Measurements from ENCODE around the gene HS3ST3B1. TPM values are rescaled to one million over a fixed set of nuclear protein-coding genes. Genes with fewer than 3 reads are reported as not detected.

The HS3ST3B1 gene
- total RNA-seq, 2 donors from 2014 or later = 2.7 to 4.8 TPM

GRCh38 chr17:14306596-14306995, 5.7 kb downstream of the HS3ST3B1 start:
- Histone ChIP-seq H3K4me3 (no peak overlapping the region), H3K4me1 (ENCODE audit: control insufficient read depth in 1 of 2, low read depth in 2 of 2) (peaks cover 16 to 35% of the 10 kb centered on the region in 2 donors), H3K9me3 (no peaks in the 10 kb centered on the region), H3K27ac (no peak overlapping the region), H3K27me3 (replicated peaks; ENCODE audit: insufficient read depth) (peaks cover 49% of the 10 kb centered on the region), H3K36me3 (no peaks in the 10 kb centered on the region)
- DNase-seq (ENCODE audit: low spot score) = no peak
- no peak for TF ChIP-seq CTCF (IDR thresholded peaks at IDR 0.05)
- ATAC-seq (ENCODE audit: insufficient number of reproducible peaks, low FRiP score, low read depth) = no peak

- peaks cover 49% of the 10 kb centered on the region for H3K27me3 ChIP-seq (replicated peaks; ENCODE audit: insufficient read depth)
- H3K9me3 ChIP-seq = no peaks in the 10 kb centered on the region
- DNase-seq (ENCODE audit: low spot score) = no peak
- H3K36me3 ChIP-seq = no peaks in the 10 kb centered on the region
- no peak for TF ChIP-seq CTCF (IDR thresholded peaks at IDR 0.05)
- peaks cover 11 to 27% of the 10 kb centered on the region in 2 donors for H3K4me1 ChIP-seq (ENCODE audit: control insufficient read depth in 1 of 2, low read depth in 2 of 2)
- ATAC-seq (ENCODE audit: insufficient number of reproducible peaks, low FRiP score, low read depth) = no peak
- H3K27ac ChIP-seq = no peak overlapping the region
- no peak overlapping the region for H3K4me3 ChIP-seq
Observed at GRCh38 chr17:14307560-14308024, 6.7 kb downstream of the HS3ST3B1 start.

DNA sequence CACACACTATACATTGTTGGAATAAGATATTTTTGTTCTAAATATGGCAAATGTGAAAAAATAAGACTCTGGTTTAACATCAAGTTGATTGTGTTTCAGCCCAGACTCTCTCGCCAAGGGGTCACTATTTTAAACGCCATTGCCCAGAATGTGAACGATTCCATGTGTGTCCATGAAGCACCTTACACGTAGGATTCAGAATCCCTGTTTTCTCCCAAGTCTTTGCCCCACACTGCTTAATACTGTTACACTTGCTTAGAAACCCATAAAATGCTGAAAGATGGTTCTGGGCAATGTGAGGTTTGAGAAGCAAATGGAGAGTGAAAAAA, 7.7 kb downstream of the HS3ST3B1 start:
- Histone ChIP-seq H3K36me3 (no peaks in the 10 kb centered on the region), H3K4me1 (ENCODE audit: control insufficient read depth in 1 of 2, low read depth in 2 of 2) (peaks cover 7 to 18% of the 10 kb centered on the region in 2 donors), H3K9me3 (no peaks in the 10 kb centered on the region), H3K27ac (no peak overlapping the region), H3K27me3 (replicated peaks; ENCODE audit: insufficient read depth) (peaks cover 44% of the 10 kb centered on the region), H3K4me3 (peak overlapping the region; percentile 77)
- TF ChIP-seq CTCF (IDR thresholded peaks at IDR 0.05) = no peak
- ATAC-seq (ENCODE audit: insufficient number of reproducible peaks, low FRiP score, low read depth) = no peak
- DNase-seq (ENCODE audit: low spot score) = no peak

DNA sequence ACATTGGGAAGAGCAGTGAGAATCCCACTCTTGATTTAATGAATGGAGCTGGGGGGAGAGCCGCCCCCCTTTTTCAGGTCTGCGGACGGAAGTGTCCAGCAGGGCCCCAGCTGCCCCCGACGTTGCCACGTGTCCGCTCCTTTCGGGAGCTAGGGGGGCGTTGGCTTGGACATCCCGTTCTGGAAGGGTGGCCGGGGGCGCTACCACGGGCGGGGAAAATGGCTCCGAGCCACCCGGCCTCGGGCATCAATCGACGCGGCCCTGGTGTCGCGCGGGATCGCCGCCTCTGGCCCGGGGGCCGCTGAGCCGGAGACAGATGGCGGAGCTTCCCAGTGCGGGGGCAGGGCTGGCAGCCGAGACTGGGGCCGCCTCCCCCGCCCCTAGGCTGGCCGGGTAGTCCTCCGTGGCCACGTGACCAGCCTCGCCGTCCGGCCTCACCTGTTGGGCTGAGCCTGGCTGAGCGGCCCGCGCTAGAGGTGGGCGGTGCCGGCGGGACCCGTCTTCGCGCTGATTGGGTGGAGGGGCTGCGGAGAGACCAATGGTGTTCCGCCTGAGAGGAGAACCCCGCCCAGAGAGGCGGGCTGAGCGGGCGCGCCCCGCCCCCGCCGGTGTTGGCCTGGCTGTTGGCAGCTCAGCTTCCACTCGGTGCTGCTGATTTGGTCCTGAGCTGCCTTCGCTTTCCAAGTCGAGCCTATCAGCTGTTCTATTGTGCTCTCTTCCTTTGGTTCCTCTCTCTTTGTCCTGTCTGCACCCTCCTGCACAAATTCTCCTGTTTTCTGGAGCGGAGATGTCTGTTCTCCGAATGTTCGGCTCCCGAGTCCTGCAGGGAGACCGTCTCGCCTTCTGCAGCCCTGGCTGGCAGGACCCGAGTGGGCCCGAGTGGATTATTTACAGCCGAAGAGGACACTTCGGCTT, 8.3 kb downstream of the HS3ST3B1 start:
- Histone ChIP-seq H3K9me3 (no peaks in the 10 kb centered on the region), H3K4me3 (peak overlapping the region; percentile 77), H3K36me3 (no peaks in the 10 kb centered on the region), H3K27ac (no peak overlapping the region), H3K27me3 (replicated peaks; ENCODE audit: insufficient read depth) (peaks cover 40% of the 10 kb centered on the region), H3K4me1 (ENCODE audit: control insufficient read depth in 1 of 2, low read depth in 2 of 2) (peaks cover 7 to 18% of the 10 kb centered on the region in 2 donors)
- ATAC-seq (ENCODE audit: insufficient number of reproducible peaks, low FRiP score, low read depth) (no peak), DNase-seq (ENCODE audit: low spot score) (no peak)
- no peak for TF ChIP-seq CTCF (IDR thresholded peaks at IDR 0.05)

DNA sequence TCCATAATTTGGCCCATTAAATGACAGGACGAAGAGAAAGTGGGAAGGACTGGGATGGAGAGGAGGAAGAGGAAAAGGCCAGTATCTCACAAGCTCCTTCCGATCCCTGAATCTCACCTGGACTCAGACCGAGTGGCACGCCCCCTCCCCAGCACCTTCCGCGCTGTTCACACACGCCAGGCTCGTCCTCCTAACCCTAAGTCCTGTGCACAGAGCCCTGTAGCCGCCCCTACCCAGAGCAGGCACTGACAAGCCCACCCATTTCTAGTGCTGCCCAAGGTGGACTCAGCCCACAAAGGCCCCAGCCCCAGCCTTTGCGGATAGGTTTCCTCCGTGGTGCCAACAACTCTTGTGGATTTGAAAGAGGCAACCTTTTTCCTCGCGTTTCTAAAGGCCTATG, 9.2 kb downstream of the HS3ST3B1 start:
- Histone ChIP-seq H3K9me3 (no peaks in the 10 kb centered on the region), H3K4me1 (ENCODE audit: control insufficient read depth in 1 of 2, low read depth in 2 of 2) (peaks cover 7 to 18% of the 10 kb centered on the region in 2 donors), H3K27me3 (replicated peaks; ENCODE audit: insufficient read depth) (peaks cover 32% of the 10 kb centered on the region), H3K4me3 (peak overlapping the region; percentile 77), H3K27ac (no peak overlapping the region), H3K36me3 (no peaks in the 10 kb centered on the region)
- no peak for DNase-seq (ENCODE audit: low spot score)
- TF ChIP-seq CTCF (IDR thresholded peaks at IDR 0.05) = no peak
- ATAC-seq (ENCODE audit: insufficient number of reproducible peaks, low FRiP score, low read depth) = no peak
